Testis (tissue), 3 donors: ENCODE measurements around the gene TMEM167A. TPM values are rescaled to one million over a fixed set of nuclear protein-coding genes. Genes with fewer than 3 reads are reported as not detected.

Experiments used
- DNase-seq: peaks from one replicate; pipeline ENCODE4 v3.0.0-alpha.2; 2019
- H3K27ac ChIP-seq, 2 donors: fragments of 200-600 bp; sonication (generic); one replicate each; pipeline ENCODE4 v1.5.1; 2019
- H3K27me3 ChIP-seq: fragments of 200-600 bp; sonication (generic); one replicate; pipeline ENCODE4 v1.5.1; 2019
- H3K36me3 ChIP-seq: fragments of 200-600 bp; sonication (generic); one replicate; pipeline ENCODE4 v1.5.1; 2017; ENCODE audit warnings: low read depth; ENCODE audit errors: missing control alignments
- H3K4me1 ChIP-seq: fragments of 200-600 bp; sonication (generic); one replicate; pipeline ENCODE4 v1.5.1; 2019
- H3K4me3 ChIP-seq, 2 donors: fragments of 200-600 bp; sonication (generic); one replicate each; pipeline ENCODE4 v1.5.1; 2017 to 2019
- H3K9me3 ChIP-seq: fragments of 200-600 bp; sonication (generic); one replicate; pipeline ENCODE4 v1.5.1; 2017
- CTCF ChIP-seq, 3 experiments: fragments of 450-650 bp in 2 of 3; fragments of 200-600 bp in 1 of 3; sonication (generic) in 1 of 3; IDR thresholded peaks; one replicate each; pipeline ENCODE4 v1.5.1; 2016 to 2019; ENCODE audit warnings: antibody characterized with exemption in 3 of 3, mild to moderate bottlenecking in 2 of 3, moderate library complexity in 1 of 3
- POLR2A ChIP-seq: fragments of 450-650 bp; IDR thresholded peaks from one replicate; pipeline ENCODE4 v1.6.1; 2017; ENCODE audit warnings: antibody characterized with exemption, mild to moderate bottlenecking, moderate library complexity
- WGBS, 2 donors: methylation state at CpG; one replicate each; pipeline ENCODE4 v1.1.5; 2018; 5-methylcytosine and 5-hydroxymethylcytosine counted together
- intact Hi-C: fragments of 100-400 bp; cut with DNase I; formaldehyde crosslinking; loops from one replicate; pipeline ENCODE4 v1.15.1; 2023; ENCODE audit warnings: low total_unique reads
- polyA plus RNA-seq: library from polyadenylated mRNA; stranded (reverse); fragments of 350-450 nt; fragmentation: Illumina TruSeq; extraction: RNeasy Lipid Tissue Mini Kit (QIAGEN cat#74804); gene quantifications from one replicate; pipeline ENCODE4 v1.2.3, GENCODE V29; 2014; ENCODE audit warnings: low read depth, low replicate concordance; ENCODE audit not compliant: insufficient read depth
- total RNA-seq, 2 donors: library from RNA; depleted of rRNA; stranded (reverse); fragments of >200 nt; gene quantifications; one replicate each; pipeline ENCODE4 v1.2.3, GENCODE V29; 2016

Gene TMEM167A
- total and polyA plus RNA-seq, 3 donors from 2014 or later: 34.7 to 47.7 (median 39.0) TPM

- intact Hi-C loops: no loop called here
- 90 to 92% methylated on average over 8 of the region's 8 CpGs for WGBS, 2 donors
- no peak overlapping the region for H3K4me3 ChIP-seq
- H3K27me3 ChIP-seq: no peaks in the 10 kb centered on the region
- DNase-seq: no peak
- no peaks in the 10 kb centered on the region for H3K4me1 ChIP-seq
- no peaks in the 10 kb centered on the region for H3K36me3 ChIP-seq
- no peaks in the 10 kb centered on the region for H3K9me3 ChIP-seq
- H3K27ac ChIP-seq: no peak overlapping the region
- no peak for TF ChIP-seq POLR2A
- TF ChIP-seq CTCF (IDR thresholded peaks at IDR 0.05): no peak
Observed at GRCh38 chr5:83025690-83026478, 51.3 kb downstream of the TMEM167A start.

- intact Hi-C loops: no loop called here
- H3K9me3 ChIP-seq: no peaks in the 10 kb centered on the region
- TF ChIP-seq CTCF (IDR thresholded peaks at IDR 0.05): no peak
- TF ChIP-seq POLR2A: no peak
- no peak overlapping the region for H3K4me3 ChIP-seq
- 89 to 90% methylated on average over 4 of the region's 4 CpGs for WGBS, 2 donors
- no peak overlapping the region for H3K27ac ChIP-seq
- H3K27me3 ChIP-seq: no peaks in the 10 kb centered on the region
- no peak for DNase-seq
- H3K36me3 ChIP-seq: no peaks in the 10 kb centered on the region
- H3K4me1 ChIP-seq: no peaks in the 10 kb centered on the region
Observed at GRCh38 chr5:83022334-83022733, 54.9 kb downstream of the TMEM167A start.

GRCh38 chr5:83015676-83016075, 61.5 kb downstream of the TMEM167A start:
- 51 to 64% methylated on average over 2 of the region's 2 CpGs for WGBS, 2 donors
- Histone ChIP-seq H3K27ac (no peak overlapping the region), H3K9me3 (no peaks in the 10 kb centered on the region), H3K36me3 (no peaks in the 10 kb centered on the region), H3K27me3 (no peaks in the 10 kb centered on the region), H3K4me3 (no peak overlapping the region), H3K4me1 (no peaks in the 10 kb centered on the region)
- intact Hi-C loops: no loop called here
- TF ChIP-seq CTCF (IDR thresholded peaks at IDR 0.05): no peak
- no peak for TF ChIP-seq POLR2A
- DNase-seq: no peak

GRCh38 chr5:83011985-83012384, 65.2 kb downstream of the TMEM167A start:
- no peaks in the 10 kb centered on the region for H3K27me3 ChIP-seq
- no peaks in the 10 kb centered on the region for H3K9me3 ChIP-seq
- 83 to 91% methylated on average over 3 of the region's 3 CpGs for WGBS, 2 donors
- no peaks in the 10 kb centered on the region for H3K4me1 ChIP-seq
- intact Hi-C loops: no loop called here
- no peak overlapping the region for H3K27ac ChIP-seq
- TF ChIP-seq CTCF (IDR thresholded peaks at IDR 0.05) (no peak), POLR2A (no peak)
- no peak overlapping the region for H3K4me3 ChIP-seq
- H3K36me3 ChIP-seq: no peaks in the 10 kb centered on the region
- no peak for DNase-seq

- no peaks in the 10 kb centered on the region for H3K27me3 ChIP-seq
- no peak for TF ChIP-seq POLR2A
- TF ChIP-seq CTCF (IDR thresholded peaks at IDR 0.05): no peak
- H3K27ac ChIP-seq: no peak overlapping the region
- 30 to 33% methylated on average over 1 of the region's 1 CpG for WGBS, 2 donors
- intact Hi-C loops: no loop called here
- H3K4me3 ChIP-seq: no peak overlapping the region
- no peaks in the 10 kb centered on the region for H3K4me1 ChIP-seq
- H3K36me3 ChIP-seq: no peaks in the 10 kb centered on the region
- H3K9me3 ChIP-seq: no peaks in the 10 kb centered on the region
- DNase-seq: no peak
Observed at GRCh38 chr5:83009408-83009807, 67.8 kb downstream of the TMEM167A start.
